DMS53 treated with DMSO at 0.1 percent for 48 hours (cell line): ENCODE data around the gene NFYA.

Source experiments
- DNase-seq: peaks from one replicate; lab custom pipeline; 2025; ENCODE audit not compliant: unreplicated experiment; lab: John Stamatoyannopoulos, UW

NFYA gene

GRCh38 chr6:41071923-41072835 lies 595 bp upstream of the NFYA start, which contains the start of gene OARD1:
Gene OARD1 (minus strand): TSS chr6:41072356. CDS start chr6:41071634, 722 bp downstream.
- DNase-seq: peak; percentile 98

- DNase-seq: peak; percentile 68
Measured at GRCh38 chr6:41073203-41073967, 611 bp downstream of the NFYA start.

GRCh38 chr6:41073968-41074691 lies 1.4 kb downstream of the NFYA start:
- DNase-seq: peak; percentile 9

GRCh38 chr6:41074692-41075436 lies 2.1 kb downstream of the NFYA start:
- DNase-seq: no peak

- DNase-seq: no peak
Measured at GRCh38 chr6:41075651-41076626, 3.2 kb downstream of the NFYA start.

- DNase-seq: no peak
Measured at GRCh38 chr6:41077536-41077935, 4.8 kb downstream of the NFYA start.

GRCh38 chr6:41078101-41078500 lies 5.3 kb downstream of the NFYA start:
- no peak for DNase-seq

- no peak for DNase-seq
Measured at GRCh38 chr6:41079080-41079479, 6.3 kb downstream of the NFYA start.

- DNase-seq: no peak
Measured at GRCh38 chr6:41080621-41081020, 7.8 kb downstream of the NFYA start.

- no peak for DNase-seq
Measured at GRCh38 chr6:41083072-41083471, 10.3 kb downstream of the NFYA start.

- no peak for DNase-seq
Measured at GRCh38 chr6:41085182-41085581, 12.4 kb downstream of the NFYA start.

- DNase-seq: no peak
Measured at GRCh38 chr6:41088451-41088850, 15.7 kb downstream of the NFYA start.

- DNase-seq: no peak
Measured at GRCh38 chr6:41090841-41091761, 18.3 kb downstream of the NFYA start.

- peak; percentile 49 for DNase-seq
Measured at GRCh38 chr6:41092421-41093140, 19.8 kb downstream of the NFYA start.

- no peak for DNase-seq
Measured at GRCh38 chr6:41093729-41094128, 21.0 kb downstream of the NFYA start.

GRCh38 chr6:41097467-41098090 lies 24.8 kb downstream of the NFYA start:
- no peak for DNase-seq

GRCh38 chr6:41098366-41098765 lies 25.6 kb downstream of the NFYA start:
- no peak for DNase-seq
